T-helper 17 cell (primary cell): ENCODE data around the gene ALDH1L1. TPM values are rescaled to one million over a fixed set of nuclear protein-coding genes. Genes with fewer than 3 reads are reported as not detected.

Source experiments
- ATAC-seq: fragments of 150-1000 bp; cut with Tn5 transposase; 2 replicates; pipeline ENCODE4 v1.10.0; 2021; ENCODE audit warnings: mild to moderate bottlenecking, moderate library complexity
- DNase-seq, 3 donors: peaks; one replicate each; pipeline versions ENCODE4 v3.0.0 to v3.0.0-alpha.2; 2020 to 2021
- H3K9me3 ChIP-seq: one replicate; pipeline ENCODE4 v1.7.0; 2013; ENCODE audit warnings: low read length, mild to moderate bottlenecking; ENCODE audit not compliant: control insufficient read depth, poor library complexity, severe bottlenecking
- H3K27ac Mint-ChIP-seq: one replicate; pipeline ENCODE4 v1.8.0; 2022; ENCODE audit warnings: mild to moderate bottlenecking, moderate library complexity, mixed read lengths
- H3K27me3 Mint-ChIP-seq: one replicate; pipeline ENCODE4 v1.8.0; 2022; ENCODE audit warnings: mixed read lengths
- H3K36me3 Mint-ChIP-seq: one replicate; pipeline ENCODE4 v1.8.0; 2022; ENCODE audit warnings: low read depth, mixed read lengths
- H3K4me1 Mint-ChIP-seq: one replicate; pipeline ENCODE4 v1.8.0; 2022; ENCODE audit warnings: mild to moderate bottlenecking, mixed read lengths
- H3K4me3 Mint-ChIP-seq: one replicate; pipeline ENCODE4 v1.8.0; 2022; ENCODE audit warnings: mild to moderate bottlenecking, moderate library complexity, mixed read lengths
- total RNA-seq, 4 donors: library from RNA in 2 of 4; stranded (reverse) in 2 of 4; gene quantifications; one replicate each; pipeline ENCODE4 v1.2.3 and lab custom pipeline; 2022 to 2026

Gene ALDH1L1
- total RNA-seq, 2 donors from 2014 or later: not detected

DNA sequence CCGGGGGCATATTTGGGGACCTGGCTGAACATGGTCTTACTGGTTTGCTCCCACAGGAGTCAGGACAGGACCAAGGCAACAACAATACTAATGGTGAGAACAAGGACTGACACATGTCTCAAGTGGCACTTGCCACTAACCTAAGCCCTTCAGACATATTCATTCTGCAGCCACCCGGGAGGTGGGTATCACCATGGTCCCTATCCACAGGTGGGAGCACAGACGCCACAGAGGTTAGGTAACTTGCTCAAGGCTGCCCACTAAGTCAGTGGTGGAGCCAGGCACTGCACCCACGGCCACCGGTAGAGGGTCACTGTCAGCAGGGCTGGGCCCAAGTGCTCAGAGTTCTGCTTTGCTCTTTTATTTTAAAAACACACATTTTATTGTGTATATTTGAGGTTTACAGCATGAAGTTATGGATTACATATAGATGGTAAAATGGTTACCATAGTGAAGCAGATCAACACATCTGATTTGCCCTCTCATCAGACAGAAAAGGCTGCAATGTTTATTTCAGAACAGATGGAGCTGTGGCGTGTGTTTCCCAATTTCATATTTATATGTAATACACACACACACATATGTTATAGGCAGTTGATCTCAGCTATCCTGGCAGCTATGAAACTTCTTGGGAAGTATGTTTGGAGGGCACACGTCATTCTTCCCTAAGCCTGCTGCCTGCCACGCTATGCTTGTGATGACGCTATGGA is 66.5 kb downstream of the ALDH1L1 start:
- peak; percentile 52 for ATAC-seq
- no peak overlapping the region for H3K27ac Mint-ChIP-seq
- DNase-seq: peak in 1 of 3 donors; percentile 3
- no peaks in the 10 kb centered on the region for H3K9me3 ChIP-seq
- H3K27me3 Mint-ChIP-seq: peaks cover 4% of the 10 kb centered on the region
- H3K4me1 Mint-ChIP-seq: no peaks in the 10 kb centered on the region
- no peak overlapping the region for H3K4me3 Mint-ChIP-seq
- H3K36me3 Mint-ChIP-seq: no peaks in the 10 kb centered on the region

DNA sequence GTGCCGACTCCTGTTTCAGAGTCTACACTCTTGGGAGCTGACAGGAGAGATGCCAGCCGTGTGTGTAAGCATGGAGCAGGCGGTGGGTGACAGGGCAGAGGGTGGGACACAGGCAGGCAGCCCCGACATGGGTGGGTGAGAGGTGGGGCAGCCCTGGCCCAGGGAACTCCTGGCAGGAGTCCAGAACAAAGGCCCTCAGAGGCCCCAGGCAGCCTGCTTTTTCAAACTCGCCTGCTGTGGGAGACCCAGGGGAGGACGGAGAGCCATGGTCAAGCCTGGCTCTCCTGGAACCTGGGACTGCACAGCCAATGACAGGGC is 67.2 kb downstream of the ALDH1L1 start:
- DNase-seq: peak in 1 of 3 donors; percentile 6
- ATAC-seq: no peak
- no peaks in the 10 kb centered on the region for H3K36me3 Mint-ChIP-seq

GRCh38 chr3:126112531-126113237 is 67.7 kb downstream of the ALDH1L1 start:
- no peaks in the 10 kb centered on the region for H3K9me3 ChIP-seq
- Mint-ChIP-seq H3K4me1 (no peaks in the 10 kb centered on the region), H3K4me3 (no peak overlapping the region), H3K27me3 (peaks cover 6% of the 10 kb centered on the region), H3K36me3 (no peaks in the 10 kb centered on the region), H3K27ac (no peak overlapping the region)
- DNase-seq (peak in 1 of 3 donors; percentile 3), ATAC-seq (no peak)

More for the DNA sequence above, 67.2 kb downstream of the ALDH1L1 start:
- no peak overlapping the region for H3K4me3 Mint-ChIP-seq
- no peak overlapping the region for H3K27ac Mint-ChIP-seq
- H3K27me3 Mint-ChIP-seq: peaks cover 6% of the 10 kb centered on the region
- H3K4me1 Mint-ChIP-seq: no peaks in the 10 kb centered on the region
- no peaks in the 10 kb centered on the region for H3K9me3 ChIP-seq

DNA sequence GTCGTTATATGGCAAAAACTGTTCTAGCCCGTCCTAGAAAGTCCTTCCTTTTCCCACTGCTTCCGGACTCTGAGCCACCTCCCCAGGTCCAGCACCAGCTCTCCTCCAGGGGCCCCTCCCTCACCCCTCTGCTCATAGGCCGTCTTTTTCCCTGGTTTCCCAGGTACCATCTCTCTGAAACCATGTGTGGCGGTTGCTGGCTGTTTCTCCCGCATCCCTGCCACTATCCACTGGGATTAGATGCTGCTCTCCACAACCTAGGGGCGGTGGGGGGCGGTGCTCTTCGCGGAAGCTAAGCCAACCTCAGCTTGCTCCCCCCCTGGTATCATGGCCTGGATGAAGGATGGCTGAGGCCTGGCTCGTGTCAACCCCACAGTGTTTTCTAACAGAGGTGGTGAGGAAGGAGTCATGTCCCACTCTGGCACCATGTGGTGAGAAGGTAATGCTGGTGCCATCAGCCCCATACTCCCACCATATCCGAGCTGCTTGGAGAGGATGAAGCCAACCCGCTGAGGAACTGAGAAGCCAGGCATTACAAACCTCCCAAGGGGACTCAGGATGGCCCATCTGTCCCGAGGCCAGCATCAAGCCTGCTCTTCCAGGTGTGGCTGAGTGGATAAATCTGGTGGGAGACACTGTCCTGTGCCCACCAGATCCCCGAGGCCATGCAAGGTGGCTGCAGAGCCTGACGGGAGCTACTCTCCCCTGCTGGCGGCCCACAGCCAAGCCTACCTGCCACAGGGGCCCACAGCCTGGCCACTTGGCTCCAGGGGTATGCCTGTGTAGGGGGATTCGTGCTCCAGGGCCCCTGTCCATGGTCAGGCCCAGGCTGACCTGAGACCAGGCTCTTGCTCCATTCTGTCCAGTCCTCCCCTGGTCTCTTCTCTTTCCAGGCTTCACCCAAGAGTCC is 68.6 kb downstream of the ALDH1L1 start:
- Mint-ChIP-seq H3K27ac (no peak overlapping the region), H3K36me3 (no peaks in the 10 kb centered on the region), H3K4me1 (no peaks in the 10 kb centered on the region), H3K4me3 (no peak overlapping the region), H3K27me3 (peaks cover 6% of the 10 kb centered on the region)
- DNase-seq (no peak), ATAC-seq (no peak)
- H3K9me3 ChIP-seq: no peaks in the 10 kb centered on the region

GRCh38 chr3:126111126-126111551 is 69.2 kb downstream of the ALDH1L1 start:
- Mint-ChIP-seq H3K4me3 (no peak overlapping the region), H3K4me1 (no peaks in the 10 kb centered on the region), H3K36me3 (no peaks in the 10 kb centered on the region), H3K27ac (no peak overlapping the region), H3K27me3 (peaks cover 6% of the 10 kb centered on the region)
- DNase-seq: no peak
- no peaks in the 10 kb centered on the region for H3K9me3 ChIP-seq
- ATAC-seq: no peak

GRCh38 chr3:126110431-126111125 is 69.8 kb downstream of the ALDH1L1 start:
- Mint-ChIP-seq H3K27ac (no peak overlapping the region), H3K36me3 (no peaks in the 10 kb centered on the region), H3K27me3 (peaks cover 6% of the 10 kb centered on the region), H3K4me3 (no peak overlapping the region), H3K4me1 (no peaks in the 10 kb centered on the region)
- no peak for DNase-seq
- no peaks in the 10 kb centered on the region for H3K9me3 ChIP-seq
- ATAC-seq: no peak

DNA sequence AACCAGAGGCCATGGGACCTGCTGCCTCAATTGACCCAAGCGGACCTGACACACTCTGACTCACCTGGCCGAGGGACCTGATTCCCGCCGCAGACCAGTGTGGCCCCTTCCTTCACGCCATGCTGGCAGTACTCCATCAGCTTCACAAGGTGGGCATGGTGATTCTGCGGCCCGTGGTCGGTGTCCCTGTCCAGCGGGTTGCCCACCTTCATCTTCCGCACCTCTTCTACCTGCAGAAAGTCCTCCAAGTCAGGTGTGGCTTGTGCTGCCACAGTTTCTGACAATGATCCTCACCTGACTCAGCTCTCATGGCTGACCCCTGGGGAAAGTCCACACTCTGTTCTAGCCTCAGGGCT is 70.5 kb downstream of the ALDH1L1 start:
- DNase-seq: peak in 1 of 3 donors; percentile 4
- H3K4me3 Mint-ChIP-seq: no peak overlapping the region
- peaks cover 6% of the 10 kb centered on the region for H3K27me3 Mint-ChIP-seq
- H3K9me3 ChIP-seq: no peaks in the 10 kb centered on the region
- peaks cover 2% of the 10 kb centered on the region for H3K4me1 Mint-ChIP-seq
- no peaks in the 10 kb centered on the region for H3K36me3 Mint-ChIP-seq
- ATAC-seq: no peak
- H3K27ac Mint-ChIP-seq: no peak overlapping the region

GRCh38 chr3:126109146-126109879 is 71.1 kb downstream of the ALDH1L1 start:
- Mint-ChIP-seq H3K36me3 (no peaks in the 10 kb centered on the region), H3K27ac (no peak overlapping the region), H3K4me1 (peaks cover 2% of the 10 kb centered on the region), H3K27me3 (peaks cover 6% of the 10 kb centered on the region), H3K4me3 (no peak overlapping the region)
- no peak for ATAC-seq
- DNase-seq: no peak
- no peaks in the 10 kb centered on the region for H3K9me3 ChIP-seq

GRCh38 chr3:126108676-126109050 is 71.7 kb downstream of the ALDH1L1 start:
- no peak overlapping the region for H3K27ac Mint-ChIP-seq
- H3K36me3 Mint-ChIP-seq: no peaks in the 10 kb centered on the region
- peaks cover 6% of the 10 kb centered on the region for H3K27me3 Mint-ChIP-seq
- DNase-seq (no peak), ATAC-seq (no peak)
- H3K4me3 Mint-ChIP-seq: no peak overlapping the region
- peaks cover 2% of the 10 kb centered on the region for H3K4me1 Mint-ChIP-seq
- no peaks in the 10 kb centered on the region for H3K9me3 ChIP-seq

DNA sequence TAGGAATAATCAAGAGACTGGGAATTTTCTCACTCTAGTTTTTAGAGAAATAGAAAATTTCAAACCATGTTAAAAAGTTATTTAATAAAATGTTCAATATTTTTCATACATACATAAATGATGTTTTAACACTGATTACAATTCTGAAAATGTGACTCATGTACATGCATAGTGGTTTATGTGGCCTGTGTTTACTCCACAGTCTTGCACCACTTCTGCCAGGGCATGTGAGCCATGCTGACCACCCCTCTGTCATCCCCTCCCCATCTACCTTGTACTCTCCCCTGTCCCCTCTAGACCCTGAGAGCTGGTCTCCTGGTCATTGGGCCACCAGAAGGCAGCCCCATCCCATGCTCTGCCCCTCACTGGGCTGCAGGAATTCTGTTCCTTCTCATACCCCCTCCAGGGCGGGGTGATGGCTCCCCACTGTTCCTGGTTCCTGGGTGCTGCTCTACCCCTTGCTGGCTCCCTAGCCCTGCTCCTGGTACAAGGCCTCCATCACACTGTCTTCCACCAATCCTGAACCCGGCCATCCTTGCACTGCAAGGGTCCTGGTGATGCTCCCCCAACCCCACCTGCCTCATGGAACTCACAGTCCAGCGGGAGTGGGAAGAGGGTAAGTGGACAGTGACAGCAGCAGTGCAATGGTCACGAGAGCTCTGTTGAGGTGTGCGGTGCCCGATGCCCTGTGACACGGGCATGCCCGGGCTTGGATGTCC is 72.3 kb downstream of the ALDH1L1 start:
- ATAC-seq: no peak
- Mint-ChIP-seq H3K27ac (no peak overlapping the region), H3K4me1 (peaks cover 2% of the 10 kb centered on the region), H3K36me3 (no peaks in the 10 kb centered on the region), H3K4me3 (no peak overlapping the region), H3K27me3 (peaks cover 6% of the 10 kb centered on the region)
- no peaks in the 10 kb centered on the region for H3K9me3 ChIP-seq
- DNase-seq: no peak

DNA sequence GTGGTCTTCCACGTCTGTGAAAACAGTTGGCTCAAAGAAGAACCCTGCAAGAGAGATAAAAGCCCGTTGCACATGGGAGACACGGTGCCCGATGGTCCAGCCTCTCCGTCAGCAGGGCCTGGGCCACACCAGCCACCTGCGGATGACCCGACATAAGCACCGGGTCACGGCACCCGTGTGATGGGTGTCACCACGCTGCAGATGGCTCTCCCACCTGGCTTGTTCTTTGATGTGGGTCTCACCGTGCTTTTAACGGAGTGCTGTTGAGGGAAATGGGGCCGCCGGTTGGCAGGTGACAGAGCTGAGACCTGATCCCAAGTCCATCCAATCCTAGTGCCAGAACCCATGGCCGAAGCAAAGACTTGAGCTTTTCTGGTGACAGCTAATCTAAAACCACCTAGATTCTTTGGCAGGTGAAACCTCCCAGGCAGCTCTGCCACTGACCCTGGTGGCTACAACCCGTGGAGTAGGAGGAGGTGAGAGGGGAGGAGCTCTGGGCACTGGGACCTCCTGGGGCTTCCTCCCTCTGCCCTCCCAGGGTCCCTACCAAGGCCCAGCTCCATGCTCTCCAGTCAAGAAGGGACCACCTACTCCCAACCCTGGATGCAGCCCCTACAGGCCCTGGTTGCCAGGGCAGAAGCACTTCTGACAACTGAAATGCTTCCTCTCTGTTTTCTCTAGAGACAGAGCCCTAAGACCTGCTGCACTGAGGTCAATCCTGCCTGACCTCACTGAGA is 73.0 kb downstream of the ALDH1L1 start:
- Mint-ChIP-seq H3K27me3 (peaks cover 8% of the 10 kb centered on the region), H3K27ac (no peak overlapping the region), H3K4me1 (peaks cover 2% of the 10 kb centered on the region), H3K36me3 (no peaks in the 10 kb centered on the region), H3K4me3 (no peak overlapping the region)
- H3K9me3 ChIP-seq: no peaks in the 10 kb centered on the region
- DNase-seq: peak in 1 of 3 donors; percentile 3
- no peak for ATAC-seq
